ENCODE measurements around the gene DIP2A.

Gene DIP2A

DNA sequence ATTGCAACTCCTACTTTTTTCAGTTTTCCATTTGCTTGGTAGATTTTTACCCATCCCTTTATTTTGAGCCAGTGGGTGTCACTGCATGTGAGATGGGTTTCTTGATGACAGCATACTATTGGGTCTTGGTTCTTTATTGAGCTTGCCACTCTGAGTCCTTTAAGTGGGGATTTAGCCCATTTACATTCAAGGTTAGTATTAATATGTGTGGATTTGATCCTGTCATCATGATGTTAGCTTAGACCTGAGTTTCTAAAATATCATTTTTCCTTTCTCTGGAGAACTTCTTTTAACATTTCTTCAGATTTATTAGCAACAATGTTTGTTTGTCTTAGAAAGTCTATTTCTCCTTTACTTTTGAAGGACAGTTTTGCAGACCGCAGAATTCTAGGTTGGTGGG is 158.0 kb downstream of the DIP2A start:
- no peak for DNase-seq (ENCODE audit: low read depth)
- TF ChIP-seq CTCF (conservative IDR thresholded peaks at IDR 0.05; ENCODE audit: low read depth, low read length) = no peak
- no peak overlapping the region for H3K4me3 ChIP-seq (ENCODE audit: low read length)

GRCh38 chr21:46617267-46618051 is 158.8 kb downstream of the DIP2A start:
- no peak overlapping the region for H3K4me3 ChIP-seq (ENCODE audit: low read length)
- no peak for DNase-seq (ENCODE audit: low read depth)
- no peak for TF ChIP-seq CTCF (conservative IDR thresholded peaks at IDR 0.05; ENCODE audit: low read depth, low read length)

DNA sequence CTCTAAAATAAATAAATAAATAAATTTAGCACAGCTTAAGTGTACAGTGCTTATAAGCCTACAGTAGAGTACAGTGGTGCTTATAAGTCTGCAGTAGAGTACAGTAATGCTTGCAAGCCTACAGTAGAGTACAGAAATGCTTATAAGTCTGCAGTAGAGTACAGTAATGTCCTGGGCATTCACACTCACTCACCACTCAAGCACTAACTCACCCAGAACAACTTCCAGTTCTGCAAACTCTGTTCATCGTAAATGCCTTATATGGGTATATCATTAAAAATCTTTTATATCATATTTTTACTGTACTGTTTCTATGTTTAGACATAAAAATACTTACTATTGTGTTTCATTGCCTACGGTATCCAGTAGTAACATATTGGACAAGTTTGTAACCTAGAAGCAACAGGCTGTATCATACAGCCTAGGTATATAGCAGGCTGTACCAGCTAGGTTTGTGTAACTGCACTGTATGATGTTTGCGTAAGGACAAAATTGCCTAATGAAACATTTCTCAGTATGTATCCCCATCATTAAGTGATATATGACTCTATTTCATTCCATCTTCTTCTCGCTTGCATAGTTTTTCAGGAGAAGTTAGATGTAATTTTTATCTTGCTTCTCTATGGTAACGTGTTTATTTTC is 160.2 kb downstream of the DIP2A start:
- no peak for TF ChIP-seq CTCF (conservative IDR thresholded peaks at IDR 0.05; ENCODE audit: low read depth, low read length)
- no peak for DNase-seq (ENCODE audit: low read depth)
- no peak overlapping the region for H3K4me3 ChIP-seq (ENCODE audit: low read length)

Data from retinal pigment epithelial cell (primary cell).